ENCODE measurements around the gene KCNG2.

Gene KCNG2

DNA sequence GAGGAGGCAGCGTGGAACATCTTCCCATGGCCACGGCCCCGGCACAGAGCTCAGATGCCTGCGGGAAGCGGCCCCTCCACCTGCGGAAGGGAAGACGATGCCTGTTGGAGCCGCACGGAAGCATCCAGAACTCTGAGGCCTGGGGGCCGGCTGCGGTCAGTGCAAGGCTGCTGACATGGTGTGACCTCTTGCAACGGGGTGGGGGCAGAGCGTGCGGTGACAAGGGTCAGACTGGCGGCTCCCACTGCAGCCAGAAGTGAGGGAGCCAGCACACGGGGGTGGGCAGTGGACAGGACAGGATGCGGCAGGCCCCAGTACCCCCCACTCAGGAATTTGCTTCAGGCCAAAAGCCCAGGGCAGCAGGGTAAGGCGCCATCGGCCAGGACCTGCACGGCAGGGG, 104.9 kb downstream of the KCNG2 start:
- no peaks in the 10 kb centered on the region for H3K27me3 ChIP-seq (ENCODE audit: insufficient read depth, poor library complexity, severe bottlenecking)
- H3K36me3 ChIP-seq (ENCODE audit: low read depth), result no peaks in the 10 kb centered on the region
- no peak overlapping the region for H3K4me3 ChIP-seq (ENCODE audit: severe bottlenecking)
- no peaks in the 10 kb centered on the region for H3K4me1 ChIP-seq (ENCODE audit: insufficient read depth, poor library complexity, severe bottlenecking)
- no peak for ATAC-seq (ENCODE audit: low read depth)
- peak; percentile 42 for DNase-seq (ENCODE audit: low spot score)
- peaks cover 9% of the 10 kb centered on the region for H3K9me3 ChIP-seq (ENCODE audit: severe bottlenecking)
- no peak overlapping the region for H3K27ac ChIP-seq (ENCODE audit: poor library complexity, severe bottlenecking)
- TF ChIP-seq CTCF (IDR thresholded peaks at IDR 0.05; ENCODE audit: poor library complexity, severe bottlenecking), result no peak

DNA sequence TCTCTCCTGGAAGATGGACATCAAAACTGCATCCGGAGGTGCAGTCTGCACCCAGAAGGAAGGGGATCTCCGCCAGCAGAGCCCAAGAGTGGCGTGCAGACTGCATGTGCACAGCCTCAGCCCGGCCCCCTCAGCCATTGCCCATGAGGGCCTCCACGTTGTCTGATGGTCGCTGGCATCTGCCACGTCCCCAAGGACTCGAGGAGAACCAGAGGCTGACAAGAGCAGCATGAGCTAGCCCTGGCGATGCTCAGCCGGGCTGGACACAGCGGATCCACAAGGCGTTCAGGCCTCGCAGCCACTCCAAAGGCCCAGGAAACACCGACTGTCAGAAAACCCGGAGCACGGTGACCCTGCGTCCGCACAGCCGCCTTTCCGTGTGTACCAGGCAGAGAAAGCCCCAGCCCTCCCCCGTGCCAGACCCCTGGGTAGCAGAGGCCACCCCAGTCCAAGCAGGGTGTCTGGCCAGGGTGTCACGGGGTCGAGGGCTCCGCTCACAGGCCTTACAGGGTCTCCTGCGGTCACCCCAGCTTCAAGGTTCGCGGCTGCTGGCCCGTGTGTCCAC, 105.4 kb downstream of the KCNG2 start:
- Histone ChIP-seq H3K27ac (ENCODE audit: poor library complexity, severe bottlenecking) (no peak overlapping the region), H3K9me3 (ENCODE audit: severe bottlenecking) (peaks cover 7% of the 10 kb centered on the region), H3K4me1 (ENCODE audit: insufficient read depth, poor library complexity, severe bottlenecking) (no peaks in the 10 kb centered on the region), H3K4me3 (ENCODE audit: severe bottlenecking) (no peak overlapping the region), H3K36me3 (ENCODE audit: low read depth) (no peaks in the 10 kb centered on the region), H3K27me3 (ENCODE audit: insufficient read depth, poor library complexity, severe bottlenecking) (no peaks in the 10 kb centered on the region)
- DNase-seq (ENCODE audit: low spot score), result peak; percentile 62
- ATAC-seq (ENCODE audit: low read depth), result no peak
- no peak for TF ChIP-seq CTCF (IDR thresholded peaks at IDR 0.05; ENCODE audit: poor library complexity, severe bottlenecking)

GRCh38 chr18:79903787-79904356, 106.1 kb downstream of the KCNG2 start:
- DNase-seq (ENCODE audit: low spot score) (peak; percentile 46), ATAC-seq (ENCODE audit: low read depth) (no peak)
- no peaks in the 10 kb centered on the region for H3K27me3 ChIP-seq (ENCODE audit: insufficient read depth, poor library complexity, severe bottlenecking)
- no peak for TF ChIP-seq CTCF (IDR thresholded peaks at IDR 0.05; ENCODE audit: poor library complexity, severe bottlenecking)
- no peak overlapping the region for H3K4me3 ChIP-seq (ENCODE audit: severe bottlenecking)
- H3K9me3 ChIP-seq (ENCODE audit: severe bottlenecking), result peaks cover 7% of the 10 kb centered on the region
- H3K36me3 ChIP-seq (ENCODE audit: low read depth), result no peaks in the 10 kb centered on the region
- no peak overlapping the region for H3K27ac ChIP-seq (ENCODE audit: poor library complexity, severe bottlenecking)
- no peaks in the 10 kb centered on the region for H3K4me1 ChIP-seq (ENCODE audit: insufficient read depth, poor library complexity, severe bottlenecking)

GRCh38 chr18:79904357-79905147, 106.8 kb downstream of the KCNG2 start:
- DNase-seq (ENCODE audit: low spot score) (peak; percentile 67), ATAC-seq (ENCODE audit: low read depth) (peak; percentile 79)
- no peak overlapping the region for H3K4me3 ChIP-seq (ENCODE audit: severe bottlenecking)
- peaks cover 2% of the 10 kb centered on the region for H3K9me3 ChIP-seq (ENCODE audit: severe bottlenecking)
- TF ChIP-seq CTCF (IDR thresholded peaks at IDR 0.05; ENCODE audit: poor library complexity, severe bottlenecking), result no peak
- H3K27ac ChIP-seq (ENCODE audit: poor library complexity, severe bottlenecking), result no peak overlapping the region
- H3K4me1 ChIP-seq (ENCODE audit: insufficient read depth, poor library complexity, severe bottlenecking), result no peaks in the 10 kb centered on the region
- H3K36me3 ChIP-seq (ENCODE audit: low read depth), result no peaks in the 10 kb centered on the region
- H3K27me3 ChIP-seq (ENCODE audit: insufficient read depth, poor library complexity, severe bottlenecking), result no peaks in the 10 kb centered on the region

Measured in RWPE2 (cell line).